ENCODE results near the gene TRAPPC2L.

DNA sequence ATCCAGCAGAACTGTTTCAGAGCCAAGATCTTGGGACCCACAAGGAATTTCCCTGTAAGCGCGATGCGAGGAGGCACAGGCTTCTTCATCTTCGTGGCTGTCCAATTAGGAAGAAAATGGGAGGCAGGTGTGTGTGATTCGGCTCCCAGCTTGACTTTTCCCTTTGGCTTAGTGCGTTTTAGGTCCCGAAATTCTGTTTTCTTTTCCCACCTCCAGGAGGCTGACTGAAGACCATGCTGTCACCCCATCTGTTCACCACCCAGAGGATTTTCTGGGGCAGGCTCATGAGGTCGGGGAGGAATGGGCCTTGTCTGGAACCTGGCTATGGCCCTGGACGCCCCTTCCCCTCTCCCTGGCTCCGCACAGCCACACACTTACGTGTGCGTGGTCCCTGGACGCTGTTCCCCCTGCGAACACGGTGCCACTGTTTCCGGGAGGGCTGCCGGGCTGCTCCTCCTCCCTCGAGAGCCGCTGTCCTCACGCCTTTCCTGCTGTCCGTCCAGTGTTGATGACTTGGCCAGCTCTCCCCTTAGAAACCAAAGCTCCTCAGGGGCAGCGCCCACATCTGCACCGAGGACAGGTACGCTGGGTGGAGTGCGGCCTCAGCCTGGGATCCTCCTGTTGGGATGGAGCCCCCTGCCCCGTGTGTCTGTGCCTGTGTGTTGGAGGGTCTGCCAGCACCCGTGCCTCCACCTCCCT lies 12.2 kb downstream of the TRAPPC2L start:
- no peak for TF ChIP-seq POLR2AphosphoS5 (IDR thresholded peaks at IDR 0.05; ENCODE audit: low read depth, low read length)
- TF ChIP-seq, protein P1, sequence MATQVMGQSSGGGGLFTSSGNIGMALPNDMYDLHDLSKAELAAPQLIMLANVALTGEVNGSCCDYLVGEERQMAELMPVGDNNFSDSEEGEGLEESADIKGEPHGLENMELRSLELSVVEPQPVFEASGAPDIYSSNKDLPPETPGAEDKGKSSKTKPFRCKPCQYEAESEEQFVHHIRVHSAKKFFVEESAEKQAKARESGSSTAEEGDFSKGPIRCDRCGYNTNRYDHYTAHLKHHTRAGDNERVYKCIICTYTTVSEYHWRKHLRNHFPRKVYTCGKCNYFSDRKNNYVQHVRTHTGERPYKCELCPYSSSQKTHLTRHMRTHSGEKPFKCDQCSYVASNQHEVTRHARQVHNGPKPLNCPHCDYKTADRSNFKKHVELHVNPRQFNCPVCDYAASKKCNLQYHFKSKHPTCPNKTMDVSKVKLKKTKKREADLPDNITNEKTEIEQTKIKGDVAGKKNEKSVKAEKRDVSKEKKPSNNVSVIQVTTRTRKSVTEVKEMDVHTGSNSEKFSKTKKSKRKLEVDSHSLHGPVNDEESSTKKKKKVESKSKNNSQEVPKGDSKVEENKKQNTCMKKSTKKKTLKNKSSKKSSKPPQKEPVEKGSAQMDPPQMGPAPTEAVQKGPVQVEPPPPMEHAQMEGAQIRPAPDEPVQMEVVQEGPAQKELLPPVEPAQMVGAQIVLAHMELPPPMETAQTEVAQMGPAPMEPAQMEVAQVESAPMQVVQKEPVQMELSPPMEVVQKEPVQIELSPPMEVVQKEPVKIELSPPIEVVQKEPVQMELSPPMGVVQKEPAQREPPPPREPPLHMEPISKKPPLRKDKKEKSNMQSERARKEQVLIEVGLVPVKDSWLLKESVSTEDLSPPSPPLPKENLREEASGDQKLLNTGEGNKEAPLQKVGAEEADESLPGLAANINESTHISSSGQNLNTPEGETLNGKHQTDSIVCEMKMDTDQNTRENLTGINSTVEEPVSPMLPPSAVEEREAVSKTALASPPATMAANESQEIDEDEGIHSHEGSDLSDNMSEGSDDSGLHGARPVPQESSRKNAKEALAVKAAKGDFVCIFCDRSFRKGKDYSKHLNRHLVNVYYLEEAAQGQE (IDR thresholded peaks at IDR 0.05; ENCODE audit: insufficient read depth in 1 of 2, low read depth in 2 of 2, low read length in 2 of 2) = no peak
- no peak for TF ChIP-seq TAF1 (IDR thresholded peaks at IDR 0.05; ENCODE audit: borderline replicate concordance, insufficient read depth, low read length)
- TF ChIP-seq SIN3A (IDR thresholded peaks at IDR 0.05; ENCODE audit: borderline replicate concordance, insufficient read depth, low read length) = no peak
- no peak for TF ChIP-seq FOXP2 (optimal IDR thresholded peaks at IDR 0.05; ENCODE audit: borderline replicate concordance, extremely low read depth, extremely low read length, insufficient read depth)
